ENCODE data around the gene SAFB. TPM values are rescaled to one million over a fixed set of nuclear protein-coding genes. Genes with fewer than 3 reads are reported as not detected.

The SAFB gene
- total RNA-seq, 2 donors from 2014 or later: 28.6 to 101 TPM

DNA sequence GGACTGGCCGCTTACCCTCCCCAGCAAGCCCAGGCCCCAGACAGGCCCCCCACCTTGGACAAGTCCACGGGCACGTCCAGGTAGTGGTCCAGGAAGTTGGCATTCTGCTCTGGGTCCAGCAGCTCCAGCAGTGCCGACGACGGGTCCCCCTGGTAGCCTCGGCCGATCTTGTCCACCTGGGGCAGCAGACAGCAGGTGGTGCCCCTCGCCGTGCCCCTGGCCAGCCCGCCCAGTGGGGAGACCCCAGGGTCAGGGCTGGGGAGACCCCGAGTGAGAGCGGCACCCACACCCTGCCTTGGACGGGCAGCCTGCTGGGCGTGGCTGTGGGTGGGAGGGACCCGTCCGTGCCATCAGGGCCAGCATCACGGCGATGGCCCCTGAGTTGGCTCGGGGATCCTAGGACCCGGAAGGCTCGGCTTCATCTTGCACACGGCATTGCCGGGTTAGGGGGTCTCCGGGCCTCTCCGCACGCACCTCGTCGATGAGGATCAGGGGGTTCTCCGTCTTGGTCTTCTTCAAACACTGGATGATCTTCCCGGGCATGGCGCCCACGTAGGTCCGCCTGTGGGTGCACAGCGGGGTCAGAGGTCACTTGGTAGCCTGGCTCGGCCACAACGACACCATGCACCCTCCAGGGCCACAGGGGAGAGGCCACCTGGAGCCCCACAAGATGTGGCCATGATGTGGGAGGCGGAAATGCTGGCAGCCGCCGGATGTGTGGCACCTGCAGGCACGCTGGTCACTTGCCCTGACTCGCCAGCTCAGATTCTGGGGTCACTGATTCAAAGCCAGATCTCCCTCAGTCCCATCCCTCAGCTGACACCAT, 73.5 kb downstream of the SAFB start:
- DNase-seq (ENCODE audit: low spot score): no peak
- no peaks in the 10 kb centered on the region for H3K9me3 ChIP-seq
- peaks cover 0 to 8% of the 10 kb centered on the region in 2 donors for H3K4me1 ChIP-seq (ENCODE audit: control insufficient read depth in 1 of 2, low read depth in 2 of 2)
- no peaks in the 10 kb centered on the region for H3K27me3 ChIP-seq (replicated peaks; ENCODE audit: insufficient read depth)
- TF ChIP-seq, protein P1, sequence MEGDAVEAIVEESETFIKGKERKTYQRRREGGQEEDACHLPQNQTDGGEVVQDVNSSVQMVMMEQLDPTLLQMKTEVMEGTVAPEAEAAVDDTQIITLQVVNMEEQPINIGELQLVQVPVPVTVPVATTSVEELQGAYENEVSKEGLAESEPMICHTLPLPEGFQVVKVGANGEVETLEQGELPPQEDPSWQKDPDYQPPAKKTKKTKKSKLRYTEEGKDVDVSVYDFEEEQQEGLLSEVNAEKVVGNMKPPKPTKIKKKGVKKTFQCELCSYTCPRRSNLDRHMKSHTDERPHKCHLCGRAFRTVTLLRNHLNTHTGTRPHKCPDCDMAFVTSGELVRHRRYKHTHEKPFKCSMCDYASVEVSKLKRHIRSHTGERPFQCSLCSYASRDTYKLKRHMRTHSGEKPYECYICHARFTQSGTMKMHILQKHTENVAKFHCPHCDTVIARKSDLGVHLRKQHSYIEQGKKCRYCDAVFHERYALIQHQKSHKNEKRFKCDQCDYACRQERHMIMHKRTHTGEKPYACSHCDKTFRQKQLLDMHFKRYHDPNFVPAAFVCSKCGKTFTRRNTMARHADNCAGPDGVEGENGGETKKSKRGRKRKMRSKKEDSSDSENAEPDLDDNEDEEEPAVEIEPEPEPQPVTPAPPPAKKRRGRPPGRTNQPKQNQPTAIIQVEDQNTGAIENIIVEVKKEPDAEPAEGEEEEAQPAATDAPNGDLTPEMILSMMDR (IDR thresholded peaks at IDR 0.05): no peak
- ATAC-seq (ENCODE audit: insufficient number of reproducible peaks, low FRiP score, low read depth): no peak
- H3K36me3 ChIP-seq: peaks cover 61% of the 10 kb centered on the region
- H3K4me3 ChIP-seq: no peak overlapping the region
- no peak overlapping the region for H3K27ac ChIP-seq

DNA sequence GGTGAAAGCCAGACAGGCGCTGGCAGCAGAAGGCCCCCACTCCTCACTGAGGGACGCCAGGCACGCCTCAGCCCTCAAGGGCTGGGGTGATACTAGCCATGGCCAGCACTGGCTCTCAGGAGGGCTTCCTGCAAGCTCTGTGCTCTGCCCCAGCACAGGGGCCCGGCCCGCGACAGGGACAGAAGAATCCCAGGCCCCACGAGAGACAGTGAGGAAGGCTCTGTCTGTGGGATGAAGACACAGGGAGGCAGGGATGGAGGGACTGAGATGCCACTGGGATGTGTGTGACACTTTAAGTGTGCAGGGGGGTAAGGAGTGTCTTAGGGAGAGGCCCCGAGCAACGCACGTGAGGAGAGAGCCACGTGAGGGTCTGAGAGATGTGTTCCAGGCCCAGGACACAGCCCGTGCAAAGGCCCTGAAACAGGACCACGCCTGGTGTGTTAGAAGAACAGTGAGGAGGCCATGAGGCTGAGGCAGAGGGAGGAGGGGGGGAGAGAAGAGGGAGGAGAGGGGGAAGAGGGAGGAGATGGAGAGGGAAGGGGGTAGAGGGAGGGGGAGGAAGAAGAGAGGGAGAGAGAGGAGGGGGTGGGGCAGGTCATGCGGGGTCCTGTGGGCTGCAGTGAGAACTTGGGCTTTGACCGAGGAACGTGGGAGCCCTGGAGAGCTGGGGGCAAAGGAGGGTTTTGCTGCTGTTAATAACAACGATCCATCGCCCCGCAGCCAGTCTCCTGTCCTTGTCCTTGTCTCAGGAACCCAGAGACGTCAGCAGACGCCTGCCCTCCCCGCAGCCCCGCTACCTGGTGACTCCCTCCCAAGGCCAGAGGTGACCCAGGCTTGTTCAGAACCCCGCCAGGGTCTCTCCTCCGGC, 74.4 kb downstream of the SAFB start:
- no peaks in the 10 kb centered on the region for H3K27me3 ChIP-seq (replicated peaks; ENCODE audit: insufficient read depth)
- H3K4me3 ChIP-seq: no peak overlapping the region
- no peaks in the 10 kb centered on the region for H3K9me3 ChIP-seq
- no peak overlapping the region for H3K27ac ChIP-seq
- no peak for DNase-seq (ENCODE audit: low spot score)
- H3K4me1 ChIP-seq (ENCODE audit: control insufficient read depth in 1 of 2, low read depth in 2 of 2): no peaks in the 10 kb centered on the region
- H3K36me3 ChIP-seq: peaks cover 56% of the 10 kb centered on the region
- no peak for ATAC-seq (ENCODE audit: insufficient number of reproducible peaks, low FRiP score, low read depth)
- TF ChIP-seq, protein P1 (IDR thresholded peaks at IDR 0.05): no peak

DNA sequence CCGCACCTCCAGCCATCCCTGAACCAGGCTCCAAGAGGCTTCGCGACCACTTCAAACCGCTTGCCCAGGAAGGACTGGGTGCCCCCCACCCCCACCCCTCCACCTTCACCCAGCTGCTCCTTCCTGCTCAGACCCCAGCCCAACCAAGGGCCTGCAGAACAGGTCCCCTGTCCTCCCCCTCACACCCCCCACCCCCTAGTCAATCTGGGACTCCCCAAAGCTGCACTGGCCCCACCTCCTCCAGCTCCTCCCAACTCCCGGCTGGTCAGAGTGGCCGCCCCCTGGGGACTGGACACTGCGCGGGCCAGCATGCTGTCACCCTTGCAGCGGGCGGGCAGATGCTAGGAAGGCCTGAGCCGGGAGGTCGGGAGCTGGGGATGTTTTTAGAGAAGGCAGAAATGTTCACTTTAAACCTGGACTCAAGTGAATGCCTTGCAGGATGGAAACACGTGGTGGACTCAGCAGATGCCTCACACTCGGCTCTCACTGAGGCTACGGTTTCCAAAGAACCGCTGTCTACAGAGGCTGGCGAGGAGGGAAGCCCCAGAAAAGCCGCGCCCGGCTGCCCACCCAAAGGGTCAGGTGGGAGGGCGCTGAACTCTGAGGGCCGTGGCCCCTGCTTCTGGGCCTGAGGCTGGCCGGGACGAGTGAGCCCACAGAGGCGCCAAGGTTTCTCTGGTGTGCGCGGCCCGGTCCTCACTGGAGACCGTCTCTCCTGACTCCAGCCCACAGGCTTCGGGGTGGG, 75.2 kb downstream of the SAFB start:
- peaks cover 48% of the 10 kb centered on the region for H3K36me3 ChIP-seq
- DNase-seq (ENCODE audit: low spot score): no peak

DNA sequence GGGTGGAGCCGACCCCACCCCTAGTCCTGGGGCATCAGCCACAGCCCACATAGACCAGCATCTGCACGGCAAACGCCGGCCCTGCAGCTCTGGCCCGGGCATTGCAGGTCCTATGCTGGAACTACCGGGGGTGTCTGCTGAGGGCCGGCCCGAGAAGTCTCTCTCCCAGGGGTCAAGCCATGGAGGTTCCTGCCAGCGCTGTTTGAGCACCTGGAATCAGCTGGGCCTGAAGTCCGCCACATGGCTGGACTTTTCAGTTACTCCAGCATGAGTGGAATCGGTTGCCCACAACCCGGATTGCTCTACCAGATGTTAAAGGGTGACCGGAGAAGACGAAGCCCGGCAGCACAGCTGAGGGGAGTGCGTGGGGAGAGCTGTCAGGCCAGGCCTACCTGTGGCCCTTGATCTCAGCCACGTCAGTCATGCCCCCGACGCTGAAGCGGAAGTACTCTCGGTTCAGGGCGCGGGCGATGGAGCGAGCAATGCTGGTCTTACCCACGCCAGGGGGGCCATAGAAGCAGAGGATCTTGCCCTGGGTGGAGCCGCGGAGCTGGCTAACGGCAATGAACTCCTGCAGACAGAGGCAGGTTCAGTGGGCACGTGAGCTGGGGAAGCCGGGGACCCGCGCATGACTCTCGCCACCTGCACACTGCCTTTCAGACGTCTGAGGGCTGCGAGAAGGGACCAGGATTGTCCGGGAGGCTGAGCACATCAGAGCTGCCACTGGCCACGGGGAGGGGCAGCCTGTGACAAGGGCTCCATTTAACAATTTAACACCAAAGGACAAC, 75.9 kb downstream of the SAFB start:
- Histone ChIP-seq H3K27me3 (replicated peaks; ENCODE audit: insufficient read depth) (no peaks in the 10 kb centered on the region), H3K9me3 (no peaks in the 10 kb centered on the region), H3K4me1 (ENCODE audit: control insufficient read depth in 1 of 2, low read depth in 2 of 2) (no peaks in the 10 kb centered on the region), H3K36me3 (peaks cover 45% of the 10 kb centered on the region), H3K4me3 (no peak overlapping the region), H3K27ac (no peak overlapping the region)
- DNase-seq (ENCODE audit: low spot score) (no peak), ATAC-seq (ENCODE audit: insufficient number of reproducible peaks, low FRiP score, low read depth) (no peak)
- TF ChIP-seq, protein P1 (IDR thresholded peaks at IDR 0.05): no peak

More for the DNA sequence above, 75.2 kb downstream of the SAFB start:
- Histone ChIP-seq H3K4me3 (no peak overlapping the region), H3K27me3 (replicated peaks; ENCODE audit: insufficient read depth) (no peaks in the 10 kb centered on the region), H3K4me1 (ENCODE audit: control insufficient read depth in 1 of 2, low read depth in 2 of 2) (no peaks in the 10 kb centered on the region), H3K27ac (no peak overlapping the region), H3K9me3 (no peaks in the 10 kb centered on the region)
- ATAC-seq (ENCODE audit: insufficient number of reproducible peaks, low FRiP score, low read depth): no peak
- TF ChIP-seq, protein P1 (IDR thresholded peaks at IDR 0.05): no peak
